ENCODE measurements around the gene HEYL.
A peak's percentile ranks its signal among the peaks of the same experiment; 100 is the strongest.

The HEYL gene

DNA sequence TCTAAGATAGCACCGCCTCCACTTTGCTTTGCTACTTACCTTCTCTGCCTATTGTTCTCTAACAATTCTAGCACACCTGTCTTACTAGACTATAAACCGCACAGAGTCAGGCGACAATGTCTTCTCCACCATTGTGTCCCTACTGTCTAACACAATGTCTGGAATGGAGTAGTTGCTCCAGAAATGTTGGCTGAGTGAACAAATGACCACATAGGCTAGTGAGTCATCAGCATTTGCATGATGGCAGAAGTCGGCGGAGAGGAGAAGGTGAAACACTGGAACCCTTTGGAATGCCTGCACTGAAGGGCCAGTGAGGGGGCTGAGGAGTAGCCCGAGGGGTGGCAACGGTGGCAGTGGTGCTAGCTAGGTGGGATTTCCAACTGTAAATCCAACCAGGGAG lies 48.9 kb downstream of the HEYL start:
- no peaks in the 10 kb centered on the region for H3K4me1 ChIP-seq (ENCODE audit: control insufficient read depth in 2 of 2, insufficient read depth in 2 of 2, low read length in 2 of 2)
- H3K4me3 ChIP-seq (ENCODE audit: low read length in 2 of 2) = no peak overlapping the region
- H3K36me3 ChIP-seq (ENCODE audit: control insufficient read depth in 2 of 2, insufficient read depth in 2 of 2, low read length in 2 of 2) = no peaks in the 10 kb centered on the region
- H3K9me3 ChIP-seq (ENCODE audit: control insufficient read depth in 2 of 2, low read length in 2 of 2) = no peaks in the 10 kb centered on the region
- no peak overlapping the region for H3K9ac ChIP-seq (ENCODE audit: low read depth in 1 of 2, low read length in 2 of 2)
- H3K27ac ChIP-seq (ENCODE audit: low read depth in 2 of 2, low read length in 2 of 2) = no peak overlapping the region
- H3K27me3 ChIP-seq (ENCODE audit: control insufficient read depth in 2 of 2, insufficient read depth in 2 of 2, low read length in 2 of 2) = no peaks in the 10 kb centered on the region

- Histone ChIP-seq H3K9ac (ENCODE audit: low read depth in 1 of 2, low read length in 2 of 2) (no peak overlapping the region), H3K36me3 (ENCODE audit: control insufficient read depth in 2 of 2, insufficient read depth in 2 of 2, low read length in 2 of 2) (no peaks in the 10 kb centered on the region), H3K9me3 (ENCODE audit: control insufficient read depth in 2 of 2, low read length in 2 of 2) (no peaks in the 10 kb centered on the region), H3K4me1 (ENCODE audit: control insufficient read depth in 2 of 2, insufficient read depth in 2 of 2, low read length in 2 of 2) (no peaks in the 10 kb centered on the region), H3K4me3 (ENCODE audit: low read length in 2 of 2) (no peak overlapping the region), H3K27me3 (ENCODE audit: control insufficient read depth in 2 of 2, insufficient read depth in 2 of 2, low read length in 2 of 2) (no peaks in the 10 kb centered on the region), H3K27ac (ENCODE audit: low read depth in 2 of 2, low read length in 2 of 2) (no peak overlapping the region)
Observed at GRCh38 chr1:39585933-39586332, 53.5 kb downstream of the HEYL start.

DNA sequence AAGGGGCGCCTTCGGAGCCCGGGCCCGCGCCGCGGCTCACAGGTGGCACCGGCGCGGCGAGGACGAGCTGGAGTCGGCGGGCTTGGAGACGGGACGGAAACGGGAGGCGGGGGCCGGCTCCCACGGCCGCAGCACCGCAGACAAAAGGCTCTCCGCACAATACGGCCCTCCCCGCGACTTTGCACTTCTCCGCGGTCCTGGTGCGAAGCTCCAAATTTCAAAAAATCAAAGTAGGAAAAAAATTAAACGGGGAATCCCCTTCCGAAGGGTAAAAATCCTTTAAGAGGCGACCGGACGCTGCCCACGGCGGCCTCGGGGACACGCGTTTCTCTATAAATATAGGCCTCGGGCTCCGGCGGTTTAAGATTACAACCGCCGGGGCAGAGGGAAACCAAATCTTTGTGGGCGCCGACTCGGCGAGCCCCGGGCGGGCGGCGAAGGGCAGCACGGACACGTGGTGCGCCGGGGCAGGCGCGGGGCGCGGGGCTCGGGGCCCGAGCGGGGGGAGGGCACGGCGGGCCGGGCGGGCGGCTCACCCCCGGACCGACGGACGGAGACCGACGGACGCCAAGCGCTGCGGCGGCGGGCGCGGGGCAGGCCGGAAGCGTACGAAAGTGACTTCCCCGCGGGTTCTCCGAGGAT lies 63.3 kb downstream of the HEYL start:
- Histone ChIP-seq H3K4me3 (ENCODE audit: low read length in 2 of 2) (peak overlapping the region; percentile 82 to 85), H3K9me3 (ENCODE audit: control insufficient read depth in 2 of 2, low read length in 2 of 2) (no peaks in the 10 kb centered on the region), H3K27me3 (ENCODE audit: control insufficient read depth in 2 of 2, insufficient read depth in 2 of 2, low read length in 2 of 2) (no peaks in the 10 kb centered on the region), H3K4me1 (ENCODE audit: control insufficient read depth in 2 of 2, insufficient read depth in 2 of 2, low read length in 2 of 2) (peaks cover 20 to 24% of the 10 kb centered on the region in 2 donors), H3K27ac (ENCODE audit: low read depth in 2 of 2, low read length in 2 of 2) (peak overlapping the region; percentile 72 to 73), H3K9ac (ENCODE audit: low read depth in 1 of 2, low read length in 2 of 2) (peak overlapping the region; percentile 65 to 83), H3K36me3 (ENCODE audit: control insufficient read depth in 2 of 2, insufficient read depth in 2 of 2, low read length in 2 of 2) (peaks cover 24 to 27% of the 10 kb centered on the region in 2 donors)

DNA sequence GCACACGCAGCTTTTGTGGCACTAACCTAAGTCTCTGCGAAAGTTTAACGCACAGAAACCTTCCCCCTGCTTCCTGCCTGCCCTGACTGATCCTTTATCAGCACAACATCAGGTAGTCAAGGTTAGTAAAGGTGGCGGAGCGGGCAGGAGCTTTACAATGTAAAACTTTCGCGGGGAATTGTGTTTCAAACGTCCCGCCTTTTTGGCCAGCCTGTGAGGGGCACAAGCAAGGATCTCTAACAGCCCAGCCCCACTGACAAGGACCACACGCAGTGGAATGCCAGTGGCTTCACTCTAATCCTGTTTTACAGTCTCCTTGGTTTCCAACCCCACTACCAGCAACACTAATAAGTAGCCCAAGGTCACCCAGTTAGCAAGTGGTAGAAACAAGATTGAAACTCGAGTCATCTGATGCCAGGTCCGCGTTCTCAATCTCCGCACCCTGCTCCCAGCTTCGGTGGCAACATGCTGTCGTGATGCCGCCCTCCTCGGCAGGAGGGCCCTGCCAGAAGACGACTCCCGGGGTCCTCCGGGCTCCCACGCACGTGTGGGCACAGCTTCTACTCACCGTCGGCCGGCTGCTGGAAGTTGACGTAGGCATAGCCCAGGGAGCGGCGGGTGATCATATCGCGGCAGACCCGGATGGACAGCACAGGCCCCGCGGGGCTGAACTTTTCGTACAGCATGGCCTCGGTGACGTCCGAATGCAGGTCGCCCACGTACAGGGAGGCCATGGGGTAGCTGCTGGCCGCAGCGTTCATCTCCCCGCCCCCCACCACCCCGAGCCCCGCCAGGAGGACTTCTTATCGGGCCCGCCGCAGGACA lies 64.0 kb downstream of the HEYL start:
- H3K27ac ChIP-seq (ENCODE audit: low read depth in 2 of 2, low read length in 2 of 2) = peak overlapping the region; percentile 72 to 73

DNA sequence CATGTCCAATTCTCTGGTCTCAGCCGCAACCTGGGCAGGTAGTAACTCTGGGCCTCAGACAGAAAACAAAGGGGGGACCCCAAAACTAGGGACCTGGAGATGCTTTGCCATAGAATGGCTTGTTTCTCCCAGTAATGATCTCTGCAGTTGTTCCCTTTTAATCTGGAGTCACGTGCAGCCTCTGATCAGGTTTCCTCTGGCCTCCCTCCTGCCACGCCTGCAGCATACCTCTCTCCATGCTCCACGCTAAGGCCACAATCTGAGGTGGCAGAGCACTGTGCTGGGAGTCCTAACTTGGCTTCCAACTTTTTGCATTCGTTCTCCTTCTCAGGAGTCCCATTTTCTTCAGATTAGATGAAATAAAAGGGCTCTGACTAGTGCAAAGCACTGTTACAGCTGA lies 64.8 kb downstream of the HEYL start:
- Histone ChIP-seq H3K4me1 (ENCODE audit: control insufficient read depth in 2 of 2, insufficient read depth in 2 of 2, low read length in 2 of 2) (peaks cover 20 to 24% of the 10 kb centered on the region in 2 donors), H3K36me3 (ENCODE audit: control insufficient read depth in 2 of 2, insufficient read depth in 2 of 2, low read length in 2 of 2) (peaks cover 38 to 42% of the 10 kb centered on the region in 2 donors), H3K27ac (ENCODE audit: low read depth in 2 of 2, low read length in 2 of 2) (peak overlapping the region; percentile 72 to 73)

More for the DNA sequence above, 64.0 kb downstream of the HEYL start:
- Histone ChIP-seq H3K9ac (ENCODE audit: low read depth in 1 of 2, low read length in 2 of 2) (peak overlapping the region; percentile 72 to 83), H3K9me3 (ENCODE audit: control insufficient read depth in 2 of 2, low read length in 2 of 2) (no peaks in the 10 kb centered on the region), H3K4me3 (ENCODE audit: low read length in 2 of 2) (peak overlapping the region; percentile 82 to 85), H3K27me3 (ENCODE audit: control insufficient read depth in 2 of 2, insufficient read depth in 2 of 2, low read length in 2 of 2) (no peaks in the 10 kb centered on the region), H3K36me3 (ENCODE audit: control insufficient read depth in 2 of 2, insufficient read depth in 2 of 2, low read length in 2 of 2) (peaks cover 31 to 35% of the 10 kb centered on the region in 2 donors), H3K4me1 (ENCODE audit: control insufficient read depth in 2 of 2, insufficient read depth in 2 of 2, low read length in 2 of 2) (peaks cover 20 to 24% of the 10 kb centered on the region in 2 donors)

More for the DNA sequence above, 64.8 kb downstream of the HEYL start:
- Histone ChIP-seq H3K4me3 (ENCODE audit: low read length in 2 of 2) (peak overlapping the region; percentile 82 to 85), H3K27me3 (ENCODE audit: control insufficient read depth in 2 of 2, insufficient read depth in 2 of 2, low read length in 2 of 2) (no peaks in the 10 kb centered on the region), H3K9ac (ENCODE audit: low read depth in 1 of 2, low read length in 2 of 2) (peak overlapping the region; percentile 72 to 83), H3K9me3 (ENCODE audit: control insufficient read depth in 2 of 2, low read length in 2 of 2) (no peaks in the 10 kb centered on the region)
